Stimulated activated CD8-positive, alpha-beta memory T cell treated with anti-CD3 and anti-CD28 coated beads, Interleukin-4, amount 100 ng/mL, for 1 hour (primary cell): ENCODE results near the gene HNMT.

Source experiments
- DNase-seq, 2 donors: peaks; one replicate each; pipeline ENCODE4 v3.0.0-alpha.2; 2020; ENCODE audit warnings: low read depth in 2 of 2, low spot score in 1 of 2

HNMT gene

DNA sequence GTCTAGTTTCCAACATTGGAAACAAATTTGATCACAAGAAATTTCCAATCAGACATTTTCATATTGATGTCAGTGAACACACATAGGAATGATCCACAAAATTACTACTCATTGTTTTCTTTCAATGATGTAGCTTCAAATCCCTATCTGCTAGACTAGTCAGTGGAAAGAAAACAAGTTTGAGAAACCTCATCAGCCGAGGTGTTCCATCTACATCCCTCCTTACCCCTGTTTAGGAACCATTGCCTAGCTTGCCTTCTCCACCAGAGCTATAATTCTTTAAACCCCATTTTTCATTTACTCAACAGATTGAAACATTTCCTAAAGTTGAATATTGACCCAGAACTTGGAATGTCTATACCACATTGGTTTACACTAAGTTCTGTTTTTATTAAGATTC is 45.3 kb downstream of the HNMT start:
- DNase-seq, result no peak

DNA sequence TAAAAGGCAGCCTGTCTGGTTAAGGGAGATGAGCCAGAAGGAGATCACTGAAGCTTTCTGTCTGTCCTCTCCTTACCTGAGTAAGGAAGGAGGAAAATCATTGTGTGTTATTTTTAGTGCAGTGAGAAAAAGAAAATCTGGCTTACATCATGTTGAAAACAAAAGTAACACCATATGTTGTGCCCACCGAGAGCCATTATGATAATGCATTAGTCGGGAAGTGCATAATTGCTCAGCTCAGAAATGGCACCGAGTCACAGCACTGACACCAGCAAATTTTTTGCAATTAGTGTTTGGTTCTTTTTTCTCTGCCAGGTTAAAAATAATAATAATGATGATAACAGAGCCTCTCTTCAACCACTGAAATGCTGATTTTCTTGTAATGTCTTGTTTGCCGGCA is 46.6 kb downstream of the HNMT start:
- DNase-seq, result no peak

DNA sequence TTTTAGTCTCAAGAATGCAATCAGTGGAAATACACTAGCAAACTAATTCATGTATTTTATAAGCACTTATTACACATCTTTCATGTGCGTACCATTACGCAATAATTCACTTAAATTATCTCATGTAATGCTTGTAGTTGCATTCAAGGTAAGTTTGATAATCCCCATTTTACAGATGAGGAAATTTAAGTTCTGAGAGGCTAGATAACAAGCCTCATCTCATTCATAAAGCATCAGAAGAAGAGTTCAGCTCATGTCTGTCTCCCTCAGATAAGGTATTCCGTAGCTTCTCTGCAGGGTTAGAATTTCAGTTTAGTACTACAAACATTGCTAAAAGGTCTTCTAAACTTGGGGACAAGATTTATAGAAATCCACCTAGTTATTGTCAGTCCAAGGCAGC is 47.8 kb downstream of the HNMT start:
- DNase-seq, result no peak

DNA sequence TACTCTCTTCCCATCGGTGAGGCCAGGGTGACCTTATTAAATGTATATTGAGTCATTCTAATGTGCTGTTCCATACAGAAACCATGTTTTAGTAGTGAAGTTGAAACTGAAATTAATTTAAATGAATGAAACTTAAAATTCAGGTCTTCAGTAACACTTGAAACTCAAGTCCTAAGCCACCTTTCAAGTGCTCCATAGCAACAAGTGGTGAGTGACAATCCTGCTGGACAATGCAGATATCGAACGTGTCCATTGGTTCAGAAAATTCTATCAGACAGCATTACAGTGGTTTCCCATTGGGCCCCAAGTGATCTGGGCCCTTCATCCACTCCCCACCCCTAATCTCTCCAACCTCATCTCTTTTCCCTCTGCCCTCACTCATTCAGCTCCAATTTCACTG is 48.7 kb downstream of the HNMT start:
- DNase-seq, result no peak

DNA sequence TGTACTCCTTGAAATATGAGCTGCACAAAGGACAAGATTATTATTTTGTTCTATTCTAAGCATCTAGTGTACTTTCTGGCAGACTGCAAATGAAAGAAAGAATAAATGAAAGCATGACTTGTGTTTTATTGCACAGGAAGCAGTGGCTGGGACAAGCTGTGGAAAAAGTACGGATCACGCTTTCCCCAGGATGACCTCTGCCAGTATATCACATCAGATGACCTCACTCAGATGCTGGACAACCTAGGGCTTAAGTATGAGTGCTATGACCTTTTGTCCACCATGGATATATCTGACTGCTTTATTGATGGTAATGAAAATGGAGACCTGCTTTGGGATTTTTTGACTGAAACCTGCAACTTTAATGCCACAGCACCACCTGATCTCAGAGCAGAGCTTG is 49.4 kb downstream of the HNMT start:
- DNase-seq, result no peak

DNA sequence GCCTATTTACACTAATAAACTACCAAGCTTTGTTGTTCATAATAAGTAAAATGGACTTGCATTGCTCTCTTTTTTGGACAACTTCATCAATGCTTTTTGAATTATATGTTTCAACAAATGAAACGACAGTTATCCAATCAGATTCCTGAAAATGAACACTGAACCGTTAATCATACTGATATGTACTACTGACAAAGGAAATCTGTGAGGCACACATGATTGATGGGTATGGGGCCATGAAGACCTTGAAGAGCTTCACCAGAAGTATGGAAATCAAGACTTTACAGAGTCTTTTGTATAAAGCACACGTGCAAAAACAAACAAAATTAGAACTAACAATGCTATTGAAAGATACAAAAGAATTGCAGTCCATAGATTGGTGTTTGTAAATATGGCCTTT is 51.2 kb downstream of the HNMT start:
- no peak for DNase-seq

DNA sequence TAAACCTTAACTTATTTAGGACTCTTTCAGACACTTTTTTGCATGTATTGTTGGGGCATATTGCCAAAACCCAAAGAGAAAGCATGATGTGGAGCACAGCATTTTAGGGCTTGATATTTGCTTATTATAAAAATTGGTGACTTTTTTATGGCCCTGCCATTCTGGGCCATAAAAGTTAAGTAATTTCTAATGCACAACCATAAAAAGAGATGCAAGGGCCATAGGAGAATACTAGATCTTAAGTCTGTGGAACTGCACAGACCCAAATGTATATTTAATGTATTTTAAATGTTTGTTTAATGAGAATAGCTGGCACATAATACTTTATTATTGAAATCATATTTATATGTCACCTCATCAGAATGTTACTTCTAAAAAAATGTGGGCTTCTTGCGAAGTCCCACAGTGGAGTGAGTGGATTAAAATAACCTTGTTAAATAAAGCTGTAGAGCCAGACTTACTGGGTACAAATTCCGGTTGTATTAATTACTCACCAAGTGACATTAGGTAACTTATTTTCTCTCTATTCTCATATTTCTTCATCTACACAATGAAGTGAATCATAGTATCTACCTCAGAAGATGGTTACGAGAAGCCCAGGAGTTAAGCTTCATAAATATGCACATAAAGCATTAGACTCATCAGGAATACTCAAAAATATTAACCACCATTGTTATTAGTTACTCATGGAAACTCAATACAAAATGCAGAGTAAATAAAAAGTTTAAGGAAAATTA is 52.2 kb downstream of the HNMT start:
- no peak for DNase-seq

DNA sequence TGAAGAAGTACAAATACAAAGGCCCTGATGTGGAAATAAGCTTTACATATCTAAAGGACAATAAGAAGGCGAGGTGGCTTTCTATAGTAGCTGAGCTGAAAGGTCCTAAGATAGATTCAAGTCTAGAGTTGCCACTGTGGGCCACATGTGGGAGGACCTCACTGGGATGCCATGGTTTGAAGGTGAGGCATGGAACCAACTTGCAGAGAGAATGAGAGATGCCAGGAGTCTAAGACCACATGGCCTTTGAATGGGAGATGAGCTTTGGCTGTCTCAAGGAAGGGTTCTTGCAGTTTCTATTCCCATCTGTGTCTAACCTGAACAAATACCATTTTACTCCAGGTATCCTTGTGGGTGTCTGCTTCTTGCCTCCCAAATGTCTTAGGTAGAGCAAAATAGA is 53.6 kb downstream of the HNMT start:
- DNase-seq, result no peak

DNA sequence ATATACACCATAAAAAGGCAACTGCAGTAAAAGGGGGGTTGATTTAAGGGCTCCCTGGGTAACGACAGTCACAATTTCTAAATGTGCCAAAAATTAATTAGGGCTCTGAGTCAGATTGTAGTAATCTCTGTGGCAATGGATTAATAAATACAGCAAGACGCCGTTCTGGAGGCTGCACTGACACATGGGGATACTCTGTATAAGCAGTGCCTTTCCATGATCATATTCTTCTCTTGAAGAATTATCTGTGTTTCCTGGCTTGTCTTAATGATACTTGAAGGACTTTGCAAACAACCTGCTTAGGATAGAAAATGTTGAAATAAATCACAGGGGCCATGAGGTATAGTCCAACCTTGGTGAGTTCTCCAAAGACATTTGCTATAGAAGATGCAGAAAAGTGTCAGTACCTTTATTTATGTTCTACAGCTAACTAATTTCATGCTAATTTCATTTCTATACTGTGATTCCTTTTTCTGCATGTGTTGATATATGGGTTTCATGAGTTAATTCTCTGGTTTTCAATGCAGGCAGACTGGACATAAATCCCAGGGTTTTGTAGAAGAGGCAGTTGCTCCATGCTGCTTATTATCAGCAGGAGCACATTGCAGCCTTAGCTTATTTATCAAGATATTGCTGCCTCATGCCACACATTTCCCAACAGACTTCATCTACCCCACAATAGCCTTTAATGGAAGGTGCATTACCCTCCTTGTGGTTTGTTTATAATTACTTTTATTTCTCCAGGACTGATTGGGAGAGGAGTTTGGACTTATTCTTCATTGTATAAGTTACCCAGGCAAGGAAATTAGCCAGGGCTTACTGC is 54.8 kb downstream of the HNMT start:
- no peak for DNase-seq

DNA sequence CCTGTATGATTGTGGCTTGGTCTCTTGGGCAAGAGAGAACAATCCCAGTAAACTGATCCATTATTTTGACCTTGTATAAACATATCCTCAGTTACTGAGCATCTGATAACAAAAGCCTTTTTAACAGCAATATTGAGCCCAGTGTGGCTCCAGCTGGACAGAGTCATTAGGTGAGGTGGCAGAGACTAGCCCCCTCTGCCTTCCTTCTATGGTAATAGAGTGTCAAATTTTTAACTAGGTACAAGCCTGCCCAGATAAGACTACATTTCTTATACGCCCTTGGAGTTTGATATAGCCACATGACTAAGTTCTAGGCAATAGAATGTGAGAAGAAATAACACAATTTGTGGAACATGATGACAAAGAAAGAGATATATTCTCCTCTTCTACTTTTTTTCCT is 56.2 kb downstream of the HNMT start:
- no peak for DNase-seq

DNA sequence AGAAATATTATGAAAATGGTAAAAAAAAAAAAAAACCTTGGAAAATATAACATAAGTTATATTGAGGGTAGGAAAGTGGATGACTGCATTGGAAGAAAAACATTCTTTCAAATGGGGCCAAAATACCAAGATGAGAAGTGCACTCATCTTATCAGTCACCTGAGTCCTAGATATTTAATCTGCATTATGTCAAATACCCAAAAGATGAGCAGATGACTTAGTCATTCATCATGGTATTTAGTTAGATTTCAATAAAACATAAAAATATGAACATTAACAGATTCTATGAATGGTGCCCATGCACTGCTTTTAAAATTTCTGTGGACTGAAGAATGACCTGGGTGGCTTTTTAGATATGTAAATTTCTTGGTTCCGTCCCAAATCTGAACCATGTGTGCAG is 56.9 kb downstream of the HNMT start:
- no peak for DNase-seq

DNA sequence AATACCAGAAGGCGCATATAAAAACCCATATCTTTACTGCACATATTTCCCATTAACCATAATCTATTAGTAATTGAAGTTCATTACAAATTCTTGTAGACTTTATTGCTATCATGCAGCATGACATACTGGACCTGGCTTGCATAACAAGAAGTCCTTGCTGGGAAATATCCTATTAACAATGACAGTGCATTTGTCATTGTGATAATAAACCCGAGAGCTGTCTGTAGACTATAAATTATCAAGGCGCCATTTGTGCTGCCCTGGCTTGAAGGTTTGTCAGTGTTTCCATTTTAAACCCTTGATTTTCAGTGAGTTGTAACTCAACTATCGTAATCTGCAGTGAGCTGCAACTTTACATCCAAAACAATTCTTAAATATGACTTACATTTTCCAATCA is 59.0 kb downstream of the HNMT start:
- DNase-seq, result no peak

DNA sequence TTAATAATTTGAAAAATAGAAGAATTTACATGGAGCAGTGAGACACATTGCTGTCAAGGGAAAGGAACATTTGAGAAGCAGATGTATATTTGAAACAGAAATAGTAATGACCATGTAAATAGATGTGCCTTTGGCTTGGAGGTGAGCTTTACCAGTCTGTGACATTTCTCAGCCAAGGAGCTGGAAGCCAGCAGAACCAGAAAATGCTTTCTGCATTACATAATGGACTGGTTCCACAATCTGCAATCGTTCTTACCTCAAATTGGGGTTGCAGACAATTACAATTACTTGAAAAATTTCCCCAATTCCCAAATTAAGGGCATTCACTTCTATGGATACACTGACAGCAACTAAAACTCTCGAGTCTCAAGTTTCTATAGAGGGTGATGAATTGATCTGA is 59.7 kb downstream of the HNMT start:
- no peak for DNase-seq

DNA sequence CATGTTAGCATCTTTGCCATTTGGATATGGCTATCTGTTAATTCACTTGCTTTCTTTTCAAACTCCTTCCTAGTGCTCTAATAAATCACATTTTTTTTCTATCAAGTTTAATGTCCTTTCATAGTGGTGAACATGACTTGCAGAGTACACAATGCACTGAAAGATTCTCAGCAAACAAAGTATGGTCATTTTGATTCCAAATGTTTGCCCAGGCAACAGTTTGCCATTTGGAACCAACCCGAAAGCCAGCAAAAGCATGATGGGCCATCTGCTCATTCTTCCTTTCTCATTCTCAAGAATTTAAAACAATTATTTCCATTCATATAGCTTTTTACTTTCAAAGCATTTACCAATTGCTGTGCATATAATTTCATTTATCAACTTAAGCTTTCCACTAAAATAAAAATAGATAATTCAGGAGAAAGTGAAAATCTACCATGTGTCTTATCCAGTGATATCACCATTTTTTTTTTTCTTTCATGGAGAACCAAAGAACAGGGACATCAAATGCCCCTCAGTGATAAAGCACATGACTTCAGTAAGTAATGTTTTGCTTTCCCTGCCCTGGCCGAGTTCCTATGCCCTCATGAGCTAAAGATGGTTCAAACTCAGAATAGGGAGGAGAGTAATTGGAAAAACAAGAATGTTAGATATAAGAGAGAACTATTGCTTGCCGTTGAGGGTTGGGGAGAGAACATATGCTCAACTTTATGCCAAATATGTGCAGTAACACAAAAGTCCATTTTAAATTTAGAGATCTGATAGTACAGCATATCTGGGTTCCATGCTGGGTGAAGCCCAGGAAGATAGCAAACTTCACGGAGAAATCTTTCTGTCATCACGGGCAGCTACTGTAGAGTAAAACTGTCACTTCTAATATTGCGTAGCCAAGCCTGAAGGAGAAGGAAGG is 62.1 kb downstream of the HNMT start:
- DNase-seq, result no peak

DNA sequence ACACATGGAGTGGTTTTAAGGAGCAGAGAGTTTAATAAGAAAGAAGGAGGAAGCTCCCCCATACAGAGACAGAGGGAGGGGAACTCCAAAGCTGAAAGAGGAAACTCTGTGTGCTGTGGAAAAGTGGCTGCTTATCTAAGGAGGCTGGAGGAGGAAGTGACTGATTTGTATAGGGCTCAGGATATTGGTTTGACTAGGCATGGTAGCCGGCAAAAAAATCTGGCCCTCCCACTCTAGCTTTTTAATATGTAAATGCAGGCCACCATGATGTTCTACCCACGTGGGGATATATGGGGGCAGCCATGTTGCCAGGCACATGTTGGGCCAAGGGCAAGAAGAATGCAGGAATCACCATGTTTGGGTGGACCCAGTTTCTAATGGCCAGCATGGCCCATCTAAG is 64.3 kb downstream of the HNMT start:
- no peak for DNase-seq

DNA sequence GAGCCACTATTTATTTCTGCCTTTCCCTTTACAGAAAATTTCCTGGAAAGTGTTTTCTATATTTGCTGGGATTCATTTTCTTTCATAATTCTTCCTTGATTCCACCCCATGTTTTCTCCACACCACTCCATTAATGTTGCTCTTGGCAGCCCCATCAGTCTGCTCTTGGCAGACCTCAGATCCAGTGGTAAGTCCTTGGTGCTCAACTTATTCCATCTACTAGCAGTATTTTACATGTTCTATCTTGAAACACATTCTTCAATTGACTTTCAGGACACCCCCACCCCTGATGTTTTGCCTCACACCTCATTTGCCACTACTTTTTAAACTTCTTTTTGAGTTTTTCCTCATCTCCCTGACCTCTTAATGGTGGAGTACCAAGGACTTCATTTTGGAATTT is 65.0 kb downstream of the HNMT start:
- DNase-seq, result no peak

DNA sequence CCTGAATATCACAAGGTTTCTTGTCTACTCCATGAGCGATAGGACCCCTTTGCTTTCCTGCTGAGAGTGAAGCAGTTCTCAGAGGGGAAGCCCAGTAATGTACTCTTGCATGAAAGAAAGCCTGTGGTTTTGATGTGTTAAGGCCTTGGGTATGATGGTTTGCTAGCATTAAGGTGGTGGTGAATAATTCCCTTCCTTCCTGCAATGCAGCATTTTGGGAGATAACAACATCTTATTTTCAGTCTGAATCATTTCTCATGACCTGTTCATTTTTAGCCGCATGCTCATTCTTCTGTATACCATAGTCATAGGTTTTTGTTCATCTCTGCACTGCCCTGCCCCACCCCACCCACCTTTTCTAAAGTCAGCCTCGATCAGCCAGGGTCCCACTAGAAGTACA is 66.2 kb downstream of the HNMT start:
- DNase-seq, result no peak

DNA sequence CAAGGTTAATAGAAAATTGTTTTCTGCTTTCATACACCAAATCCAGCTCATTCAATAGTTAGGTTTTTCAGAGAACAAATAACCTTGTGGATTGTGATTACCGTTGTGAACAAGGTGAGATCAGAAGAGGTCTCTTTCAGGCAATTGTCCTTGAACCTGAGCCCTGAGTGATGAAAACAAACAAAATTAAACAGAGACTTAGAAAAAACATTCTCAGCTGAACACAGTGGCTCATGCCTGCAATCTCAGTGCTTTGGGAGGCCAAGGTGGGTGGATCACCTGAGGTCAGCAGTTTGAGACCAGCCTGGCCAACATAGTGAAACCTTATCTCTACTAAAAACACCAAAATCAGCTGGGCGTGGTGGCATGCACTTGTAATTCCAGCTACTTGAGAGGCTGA is 68.1 kb downstream of the HNMT start:
- no peak for DNase-seq

DNA sequence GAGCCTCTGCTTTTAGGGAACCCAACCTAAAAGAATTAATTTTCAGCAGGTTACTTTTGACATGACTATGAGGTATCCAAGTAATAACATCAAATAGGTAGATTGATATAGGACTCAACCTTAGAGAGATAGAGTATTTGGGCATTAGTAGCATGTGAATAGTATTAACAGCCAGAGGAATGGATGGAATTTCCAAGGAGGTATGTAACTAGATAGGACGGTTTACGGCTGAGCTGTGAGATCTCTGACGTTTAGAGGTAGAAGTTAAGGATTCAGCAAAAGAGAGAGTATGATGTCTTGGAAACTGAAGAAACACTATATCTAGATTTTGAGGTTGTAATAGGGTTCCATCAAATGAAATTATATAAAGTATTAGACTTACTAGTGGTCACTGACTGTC is 70.3 kb downstream of the HNMT start:
- no peak for DNase-seq

DNA sequence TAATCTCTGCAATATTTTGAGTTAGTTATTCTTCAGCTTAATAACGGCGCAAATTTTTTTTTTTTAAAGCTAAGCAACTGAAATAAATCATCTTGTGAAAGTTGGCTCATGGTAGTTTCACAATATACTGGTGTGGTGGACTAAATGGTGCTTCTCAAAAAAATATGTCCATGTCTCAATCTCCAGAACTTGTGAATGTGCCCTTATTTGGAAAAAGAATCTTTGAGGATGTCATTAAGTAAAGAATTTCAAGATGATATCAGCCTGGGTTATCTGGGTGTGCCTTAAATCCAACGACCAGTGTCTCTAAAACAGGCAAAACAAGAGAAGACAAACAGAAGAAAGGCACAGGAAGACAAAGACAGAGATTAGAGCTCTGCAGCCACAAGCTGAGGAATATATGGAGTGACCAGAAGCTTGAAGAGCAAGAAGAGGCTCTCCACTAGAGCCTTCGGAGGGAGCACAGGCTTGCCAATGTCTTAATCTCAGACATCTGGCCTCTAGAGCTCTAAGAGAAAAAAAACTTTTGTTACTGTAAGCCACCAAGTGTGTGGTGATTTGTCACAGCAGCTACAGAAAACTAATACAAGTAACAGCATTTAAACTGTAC is 71.4 kb downstream of the HNMT start:
- DNase-seq, result no peak

DNA sequence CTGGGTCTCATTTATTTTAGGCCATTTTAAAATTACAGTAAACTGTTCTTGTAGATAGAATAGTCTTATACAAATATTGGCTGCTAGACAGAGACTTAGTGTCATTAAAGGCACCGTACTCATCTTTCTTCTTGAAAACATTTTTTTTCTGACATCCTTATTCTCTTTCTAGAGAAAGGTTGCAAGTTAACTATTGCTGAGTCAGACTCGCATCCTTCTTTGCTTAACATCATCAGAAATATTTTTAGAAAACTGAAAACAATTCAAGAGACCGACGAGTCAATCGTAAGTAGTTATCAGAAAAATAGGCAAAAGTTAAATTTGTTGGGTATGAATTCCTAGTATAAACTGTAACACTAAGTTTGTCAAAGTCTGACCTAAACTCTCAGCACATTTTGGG is 72.2 kb downstream of the HNMT start:
- no peak for DNase-seq
